C4-2B (cell line): ENCODE results near the gene BMAL2.

Source experiments
- ZFX ChIP-seq: fragments of 450-650 bp; IDR thresholded peaks from 2 replicates; pipeline ENCODE4 v1.6.1; 2017
- TF ChIP-seq, protein P1 (sequence below): fragments of 450-650 bp; conservative IDR thresholded peaks from 2 replicates; pipeline ENCODE4 v1.5.1; 2017; ENCODE audit warnings: mild to moderate bottlenecking

- TF ChIP-seq, protein P1, sequence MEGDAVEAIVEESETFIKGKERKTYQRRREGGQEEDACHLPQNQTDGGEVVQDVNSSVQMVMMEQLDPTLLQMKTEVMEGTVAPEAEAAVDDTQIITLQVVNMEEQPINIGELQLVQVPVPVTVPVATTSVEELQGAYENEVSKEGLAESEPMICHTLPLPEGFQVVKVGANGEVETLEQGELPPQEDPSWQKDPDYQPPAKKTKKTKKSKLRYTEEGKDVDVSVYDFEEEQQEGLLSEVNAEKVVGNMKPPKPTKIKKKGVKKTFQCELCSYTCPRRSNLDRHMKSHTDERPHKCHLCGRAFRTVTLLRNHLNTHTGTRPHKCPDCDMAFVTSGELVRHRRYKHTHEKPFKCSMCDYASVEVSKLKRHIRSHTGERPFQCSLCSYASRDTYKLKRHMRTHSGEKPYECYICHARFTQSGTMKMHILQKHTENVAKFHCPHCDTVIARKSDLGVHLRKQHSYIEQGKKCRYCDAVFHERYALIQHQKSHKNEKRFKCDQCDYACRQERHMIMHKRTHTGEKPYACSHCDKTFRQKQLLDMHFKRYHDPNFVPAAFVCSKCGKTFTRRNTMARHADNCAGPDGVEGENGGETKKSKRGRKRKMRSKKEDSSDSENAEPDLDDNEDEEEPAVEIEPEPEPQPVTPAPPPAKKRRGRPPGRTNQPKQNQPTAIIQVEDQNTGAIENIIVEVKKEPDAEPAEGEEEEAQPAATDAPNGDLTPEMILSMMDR, result no peak
- TF ChIP-seq ZFX, result no peak
Measured at GRCh38 chr12:27345376-27345775, 12.7 kb downstream of the BMAL2 start.
